IPS DF 19.7 (cell line): ENCODE results near the gene SYMPK.
"Not testable (repeated sequence)": the region's sequence is repeated elsewhere in the genome, so short reads cannot be mapped to it uniquely, and the experiment has no call there.

ENCODE experiments used
- DNase-seq: peaks from one replicate; pipeline ENCODE4 v3.0.0-alpha.2; 2013; ENCODE audit warnings: low read depth, low spot score

SYMPK gene

DNA sequence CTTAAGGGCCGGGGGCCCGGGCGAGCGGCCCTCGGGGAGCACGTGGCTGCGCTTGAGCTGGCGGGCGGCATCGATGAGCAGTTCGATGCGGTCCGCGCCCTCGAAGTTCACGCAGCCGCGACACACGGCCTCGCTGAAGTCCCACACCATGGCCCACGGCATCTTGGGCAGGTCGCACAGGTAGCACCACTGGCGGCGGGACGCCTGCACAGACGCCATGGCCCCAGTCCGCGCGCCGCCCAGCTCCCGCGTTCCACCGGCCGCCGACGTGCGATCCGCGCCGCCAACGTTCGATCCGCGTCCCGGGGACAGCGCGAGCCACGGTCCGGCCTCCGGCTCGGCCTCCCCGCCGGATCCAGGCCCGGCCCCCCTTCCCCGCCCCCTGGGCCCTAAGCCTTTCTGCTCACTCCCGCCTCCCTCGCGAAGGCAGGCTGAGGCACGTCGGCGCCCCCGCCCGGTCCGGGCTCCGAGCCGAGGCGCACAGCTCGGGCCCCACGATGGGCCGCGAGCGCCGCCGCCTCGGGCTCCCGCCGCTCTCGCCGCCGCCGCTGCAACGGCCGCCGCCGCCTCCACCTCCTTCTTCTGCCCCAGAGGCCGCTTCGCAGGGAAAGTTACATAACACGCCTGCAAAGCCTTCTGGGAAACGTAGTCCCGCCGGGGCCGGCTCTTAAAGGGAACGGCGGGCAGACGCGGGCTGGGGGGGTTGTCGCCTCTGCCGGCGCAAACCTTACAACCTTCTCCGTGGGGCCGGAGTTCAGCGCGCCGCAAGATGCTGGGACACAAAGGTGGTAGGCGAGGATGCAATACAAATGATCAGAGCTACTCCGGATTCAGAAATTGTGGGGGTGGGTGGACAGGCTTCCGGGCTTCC, 22.8 kb upstream of the SYMPK start, which contains the start of gene IRF2BP1:
TSS of gene IRF2BP1 (minus strand) at position 586 of the 871 bp plus-strand sequence. CDS start at position 219, 367 bp downstream.
- no peak for DNase-seq

DNA sequence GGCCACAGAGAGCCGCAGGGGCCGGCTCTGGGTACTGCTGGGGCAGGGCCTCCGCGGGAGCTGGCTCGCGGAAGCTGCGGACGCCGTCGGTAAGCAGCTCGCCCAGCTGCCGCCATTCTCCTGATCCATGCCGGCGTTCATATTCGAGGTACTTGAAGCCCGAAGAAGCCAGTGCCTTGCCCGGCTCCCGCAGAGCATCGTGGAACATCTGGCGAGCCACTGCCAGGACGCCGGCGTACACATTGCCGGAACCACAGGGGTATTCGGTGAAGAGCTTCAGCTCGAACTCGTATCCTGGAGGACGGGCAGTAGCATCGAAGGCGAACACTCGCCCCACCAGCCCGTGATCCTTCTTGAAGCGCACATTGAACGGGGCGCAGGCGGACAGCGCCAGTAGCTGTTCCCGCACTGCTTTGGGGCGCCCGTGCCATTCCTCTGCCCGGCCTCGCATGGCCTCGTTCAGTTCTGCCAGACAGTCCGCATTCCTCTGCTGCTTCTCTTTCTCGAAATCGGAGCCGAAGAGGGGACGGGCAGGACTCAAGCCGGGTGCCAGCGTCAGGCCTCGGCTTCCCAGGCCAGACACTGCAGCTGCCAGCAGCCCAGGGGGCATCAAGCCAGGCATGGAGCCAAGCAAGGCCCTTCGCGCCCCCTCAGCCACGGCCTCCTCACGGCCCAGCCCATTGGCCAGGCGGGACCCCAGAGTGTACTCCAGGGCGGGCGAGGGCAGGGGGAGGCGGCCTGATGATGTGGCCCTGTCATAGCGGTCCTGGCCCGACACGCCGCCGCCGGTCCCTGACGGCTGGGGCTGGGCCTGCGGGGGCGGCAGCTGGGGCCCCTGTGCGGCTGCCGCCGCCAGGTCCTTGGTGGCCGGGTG, 22.0 kb upstream of the SYMPK start:
- DNase-seq = no peak

DNA sequence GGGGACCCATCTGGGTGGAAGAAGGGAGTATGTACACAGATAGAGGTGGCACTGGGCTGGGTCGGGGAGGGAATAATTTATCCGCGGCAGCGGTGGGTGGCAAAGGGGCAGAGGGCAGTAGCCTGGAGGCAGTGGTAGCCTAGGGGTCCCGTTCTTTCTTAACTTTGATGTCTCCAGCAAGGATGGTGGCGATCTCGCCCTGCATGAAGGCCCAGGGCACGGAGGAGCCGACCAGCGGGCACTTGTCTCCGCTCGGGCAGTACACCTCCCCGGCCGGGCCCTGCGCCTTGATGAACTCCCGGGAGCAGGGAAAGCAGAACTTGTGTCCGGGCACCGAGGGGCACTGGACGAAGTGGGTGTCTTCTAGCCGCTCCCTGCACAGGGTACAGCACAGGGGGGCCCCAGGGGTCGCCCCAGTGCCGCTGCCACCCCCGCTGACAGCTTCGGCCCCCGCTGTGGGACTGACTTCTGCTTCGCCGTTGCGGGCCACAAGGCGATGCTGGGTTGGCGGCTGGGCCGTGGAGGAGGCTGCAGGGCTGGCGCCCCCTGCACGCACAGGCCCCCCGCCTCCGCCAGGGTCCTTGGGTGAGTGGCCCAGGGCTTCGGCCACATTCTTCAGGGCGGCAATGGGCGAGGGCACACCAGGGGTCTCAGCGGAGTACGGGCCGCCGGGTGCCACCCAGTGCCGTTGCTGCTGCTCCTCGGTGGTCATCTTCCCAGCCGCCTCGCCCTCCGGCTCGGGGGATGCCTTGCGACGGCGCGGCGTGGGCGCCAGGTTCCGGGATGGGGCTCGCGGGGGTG, 21.1 kb upstream of the SYMPK start:
- DNase-seq = no peak

DNA sequence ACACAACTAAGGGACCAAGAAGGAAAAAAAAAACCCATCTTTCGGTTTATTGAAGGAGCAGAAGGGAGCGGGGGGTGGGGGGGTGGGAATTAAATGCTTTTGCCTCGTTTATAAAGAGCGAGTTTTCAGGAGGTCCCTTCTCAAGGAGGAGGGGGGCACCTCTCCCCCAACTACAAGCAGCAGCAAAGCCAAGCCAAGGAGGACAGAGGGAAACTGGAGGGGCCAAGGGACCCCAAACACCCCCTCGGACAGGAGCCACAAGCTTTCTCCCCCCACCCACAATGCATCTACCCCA, 20.6 kb upstream of the SYMPK start:
- no peak for DNase-seq

DNA sequence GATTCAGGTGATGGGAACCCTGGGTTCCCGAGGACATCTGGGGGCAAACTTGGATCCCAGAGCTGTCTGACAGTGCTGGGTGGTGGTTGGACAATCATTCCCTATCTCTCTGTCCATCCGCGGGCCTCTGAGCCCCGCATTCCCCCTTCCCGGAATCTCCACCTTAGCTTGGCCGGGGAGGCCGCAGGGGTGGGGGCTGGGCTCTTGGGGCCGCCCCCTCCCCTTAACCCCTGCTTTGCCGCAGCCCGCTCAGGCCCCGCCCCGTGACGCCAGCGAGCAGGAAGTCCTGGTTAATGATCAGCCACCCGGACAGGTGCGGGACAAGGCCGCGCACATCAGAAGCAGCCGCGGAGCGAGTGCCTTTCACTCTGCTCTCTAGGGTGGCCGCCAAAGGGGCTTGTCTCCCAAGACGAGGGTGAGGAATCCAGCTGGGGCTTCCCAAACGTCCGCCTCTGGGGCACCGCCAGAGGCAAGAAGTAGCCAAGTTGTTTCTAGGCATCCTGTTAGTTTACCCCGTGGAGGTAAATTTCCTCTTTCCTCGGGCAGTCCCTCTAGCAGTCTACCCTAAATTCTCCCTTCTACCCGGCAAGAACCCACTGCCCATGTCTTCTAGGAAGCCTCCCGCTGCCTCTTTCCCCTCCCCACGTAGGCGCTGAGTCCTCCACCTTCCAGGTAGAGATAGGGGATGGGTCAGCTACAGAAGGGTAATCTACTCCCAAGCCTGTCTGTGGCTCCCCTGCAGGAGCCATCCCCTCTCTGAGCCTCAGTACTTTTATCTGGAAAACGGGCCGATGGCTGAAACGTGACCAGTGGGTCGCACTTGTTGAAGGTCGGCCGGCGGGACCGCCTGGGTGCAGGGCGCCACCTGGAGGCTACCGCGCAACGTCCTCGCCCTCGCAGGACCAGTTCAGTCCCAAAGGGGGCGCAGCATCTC, 20.0 kb upstream of the SYMPK start:
- no peak for DNase-seq

DNA sequence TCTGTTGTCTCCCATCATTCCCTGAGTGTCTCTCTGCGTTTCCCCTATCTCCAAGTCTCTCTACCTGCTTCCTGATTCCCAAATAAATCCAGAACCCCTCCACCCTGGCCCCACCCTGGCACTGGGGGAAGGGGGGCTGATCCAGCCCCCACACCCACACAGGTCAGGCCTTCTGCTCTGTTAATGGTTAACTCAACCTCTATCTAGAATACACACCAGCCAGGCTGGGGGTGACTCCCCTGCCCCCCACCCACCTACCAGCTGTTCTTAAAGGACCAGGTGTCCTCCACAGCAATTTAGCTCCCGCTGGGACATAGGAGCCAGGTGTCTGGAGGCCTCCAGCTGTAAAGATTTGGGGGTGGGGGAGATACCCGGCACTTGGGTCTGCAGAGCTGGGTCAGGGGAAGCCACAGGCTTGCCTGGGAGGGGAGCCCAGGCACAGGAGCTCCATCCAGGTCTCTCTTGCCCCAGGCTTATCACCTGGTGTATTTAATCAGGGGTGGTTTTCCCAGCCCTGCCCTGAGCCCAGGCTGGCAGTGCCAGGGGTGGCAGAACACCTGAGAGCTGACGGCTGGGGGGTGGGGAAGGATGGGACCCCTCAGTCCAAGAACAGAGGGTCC, 19.1 kb upstream of the SYMPK start:
- DNase-seq = no peak

DNA sequence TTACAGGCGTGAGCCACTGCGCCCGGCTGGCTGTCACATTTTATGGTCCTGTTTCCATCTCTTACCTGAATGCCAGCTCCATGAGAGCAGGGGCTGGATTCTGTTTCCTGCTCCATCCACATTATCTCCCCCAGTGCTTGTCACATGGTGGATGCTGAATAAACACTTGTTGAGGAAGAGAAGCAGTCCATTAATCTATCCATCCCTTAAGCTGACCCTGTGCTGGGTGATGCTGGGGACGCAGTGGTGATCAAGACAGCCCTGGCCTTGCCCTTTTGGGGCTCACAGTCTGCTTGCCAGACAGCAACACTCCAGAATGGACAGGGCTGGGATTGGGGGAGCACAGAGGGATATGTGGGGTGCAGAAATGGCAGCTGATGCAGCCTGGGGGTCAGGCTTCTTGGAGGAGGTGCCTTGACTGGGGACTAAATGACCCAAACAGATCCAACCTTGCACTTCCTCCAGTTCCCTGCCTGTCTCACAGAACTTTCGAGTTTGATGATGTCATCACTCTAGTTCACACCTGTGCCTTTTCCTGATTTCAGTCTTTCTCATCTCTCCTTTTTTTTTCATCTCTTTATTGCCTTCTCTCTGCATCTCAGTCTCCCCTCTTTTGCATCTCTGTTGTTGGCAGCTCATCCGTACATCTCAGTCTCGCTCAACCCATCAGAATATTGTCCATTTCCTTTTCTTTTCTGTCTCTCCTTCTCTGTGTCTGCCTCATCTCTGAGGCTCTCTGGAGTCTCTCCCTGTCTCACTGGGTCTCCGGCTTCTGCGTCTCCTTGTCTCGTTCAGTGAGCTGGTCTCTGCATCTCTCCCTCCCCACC, 18.3 kb upstream of the SYMPK start:
- no peak for DNase-seq

DNA sequence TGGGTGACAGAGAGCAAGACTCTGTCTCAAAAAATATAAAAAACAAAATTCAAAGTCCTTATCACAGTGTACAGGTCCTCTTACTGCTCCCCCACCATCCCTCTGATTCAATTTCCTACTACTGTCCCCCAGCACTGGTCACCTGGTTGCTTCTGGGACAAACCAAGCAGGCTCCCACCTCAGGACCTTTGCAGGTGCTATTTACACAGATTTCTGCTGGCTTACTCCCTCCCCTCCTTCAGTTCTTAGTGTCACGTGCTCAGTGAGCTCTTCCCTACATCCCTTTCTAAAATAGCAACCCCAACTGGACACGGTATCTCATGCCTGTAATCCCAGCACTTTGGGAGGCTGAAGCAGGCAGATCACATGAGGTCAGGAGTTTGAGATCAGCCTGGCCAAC, 17.0 kb upstream of the SYMPK start:
- DNase-seq = no peak

DNA sequence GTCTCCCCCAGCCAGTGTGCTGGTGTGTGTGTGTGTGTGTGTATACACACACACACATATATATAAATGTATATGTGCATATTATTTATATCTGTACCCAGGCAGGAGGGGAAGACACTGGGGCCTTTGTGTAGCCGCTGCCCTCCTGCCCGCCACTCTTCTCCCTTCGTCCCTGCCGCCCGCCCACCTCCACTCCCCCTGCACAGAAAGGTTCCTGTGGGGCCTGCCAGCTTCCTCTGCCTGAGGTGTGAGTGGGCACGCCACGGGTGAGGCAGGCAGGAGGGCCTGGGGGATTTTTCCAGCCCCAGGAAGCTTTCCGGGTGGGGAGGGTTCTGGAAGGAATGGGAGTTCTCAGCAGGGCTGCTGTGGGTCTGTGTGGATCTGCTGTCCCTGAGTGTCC, 16.1 kb upstream of the SYMPK start:
- DNase-seq = no peak

DNA sequence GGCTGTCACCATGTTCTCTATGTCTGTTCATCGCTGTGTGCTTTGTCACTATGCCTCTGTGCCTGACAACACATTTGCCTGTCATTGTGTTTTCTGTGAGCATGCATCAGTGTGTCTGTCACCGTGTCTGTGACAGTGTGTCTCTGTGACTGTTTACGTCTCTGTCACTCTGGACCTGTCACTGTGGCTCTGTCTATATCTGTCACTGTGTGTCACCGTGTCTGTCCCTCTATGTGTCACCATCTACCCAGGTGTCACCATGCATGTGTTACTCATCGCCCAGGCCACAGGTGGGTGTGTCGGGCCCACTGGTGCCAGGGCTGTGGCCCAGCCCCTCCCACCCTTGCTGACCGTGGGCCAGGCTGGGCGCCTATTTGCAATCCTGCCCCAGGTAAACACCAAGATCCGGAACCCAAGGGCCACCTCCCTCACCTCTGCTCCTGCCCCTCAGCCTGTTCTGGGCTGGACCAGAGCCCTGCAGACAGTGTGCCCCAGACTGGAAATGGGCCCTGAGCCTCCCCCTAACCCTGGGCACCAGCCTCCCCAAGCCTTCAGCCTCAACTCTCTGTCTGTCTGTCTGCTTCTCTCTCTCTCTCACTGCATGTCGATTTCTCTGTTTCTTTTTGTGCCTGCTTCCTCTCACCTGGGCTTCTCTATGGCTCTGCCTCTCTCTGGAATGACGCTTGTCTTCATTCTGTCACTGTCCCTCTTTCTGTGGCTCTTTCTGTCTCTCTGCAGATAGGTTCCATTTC, 15.3 kb upstream of the SYMPK start:
- DNase-seq = no peak

DNA sequence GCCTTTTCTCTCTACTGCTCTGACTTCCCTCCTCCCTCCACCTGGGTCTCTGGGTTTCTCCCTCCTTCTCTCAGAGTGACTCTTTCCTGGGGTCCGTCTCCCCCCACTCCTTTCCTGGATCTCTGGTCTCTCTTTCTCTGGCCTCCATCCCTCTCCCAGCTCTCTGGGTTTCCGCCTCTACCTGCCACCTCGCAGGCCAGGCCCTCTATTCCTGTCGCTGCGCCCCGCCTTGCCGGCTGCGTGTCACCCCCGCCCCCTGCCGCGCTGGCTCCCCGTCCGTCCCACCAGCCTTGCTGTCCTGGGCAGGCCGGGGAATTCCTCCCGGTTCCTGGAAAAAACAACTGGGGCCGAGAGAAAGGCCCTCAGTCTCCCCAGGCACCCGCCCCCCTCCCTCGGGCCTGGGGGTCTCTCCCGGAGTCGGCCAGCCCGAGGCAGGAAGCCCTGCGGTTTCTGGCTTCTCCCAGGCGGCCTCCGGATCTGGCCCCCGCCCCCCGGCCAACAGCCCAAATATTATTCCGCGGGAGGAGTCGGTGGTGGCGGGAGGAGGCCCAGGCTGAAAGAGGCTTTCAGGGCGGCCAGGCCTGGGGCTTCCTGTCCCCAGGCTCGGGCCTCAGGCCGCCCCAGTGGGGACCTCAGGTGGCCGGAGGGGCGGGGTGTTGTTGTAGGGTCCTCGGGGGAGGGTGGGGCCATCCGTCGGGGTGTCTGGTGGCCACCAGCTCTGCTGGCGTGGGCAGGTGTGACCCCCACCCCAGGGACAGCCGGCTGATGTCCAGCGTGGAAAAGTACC, 13.7 kb upstream of the SYMPK start:
- no peak for DNase-seq

DNA sequence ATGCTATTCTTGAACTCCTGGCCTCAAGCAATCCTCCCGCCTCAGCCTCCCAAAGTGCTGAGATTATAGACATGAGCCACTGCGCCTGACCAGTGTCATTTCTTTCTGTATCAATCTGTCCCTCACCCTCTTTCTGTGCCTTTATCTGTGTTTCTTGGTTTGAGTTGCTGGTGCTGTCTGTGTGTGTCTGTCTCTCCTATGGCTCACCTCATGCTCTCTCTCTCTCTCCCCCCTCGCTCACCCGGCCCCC, 13.1 kb upstream of the SYMPK start:
- no peak for DNase-seq

DNA sequence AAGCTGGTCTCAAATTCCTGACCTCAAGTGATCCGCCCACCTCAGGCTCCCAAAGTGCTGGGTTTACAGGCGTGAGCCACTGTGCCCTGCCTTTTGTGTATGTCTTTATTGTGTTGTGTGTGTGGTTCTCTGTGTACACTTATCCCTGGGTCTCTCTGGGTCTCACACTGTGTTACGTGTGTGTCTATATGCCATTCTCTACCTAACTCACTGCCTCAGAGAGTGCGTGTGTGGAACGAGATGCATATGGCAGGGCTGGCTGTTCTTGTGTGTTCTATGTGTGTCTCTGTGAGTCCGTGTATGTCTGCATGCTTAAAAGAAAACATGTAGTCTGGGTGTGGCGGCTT, 11.6 kb upstream of the SYMPK start:
- DNase-seq = no peak

DNA sequence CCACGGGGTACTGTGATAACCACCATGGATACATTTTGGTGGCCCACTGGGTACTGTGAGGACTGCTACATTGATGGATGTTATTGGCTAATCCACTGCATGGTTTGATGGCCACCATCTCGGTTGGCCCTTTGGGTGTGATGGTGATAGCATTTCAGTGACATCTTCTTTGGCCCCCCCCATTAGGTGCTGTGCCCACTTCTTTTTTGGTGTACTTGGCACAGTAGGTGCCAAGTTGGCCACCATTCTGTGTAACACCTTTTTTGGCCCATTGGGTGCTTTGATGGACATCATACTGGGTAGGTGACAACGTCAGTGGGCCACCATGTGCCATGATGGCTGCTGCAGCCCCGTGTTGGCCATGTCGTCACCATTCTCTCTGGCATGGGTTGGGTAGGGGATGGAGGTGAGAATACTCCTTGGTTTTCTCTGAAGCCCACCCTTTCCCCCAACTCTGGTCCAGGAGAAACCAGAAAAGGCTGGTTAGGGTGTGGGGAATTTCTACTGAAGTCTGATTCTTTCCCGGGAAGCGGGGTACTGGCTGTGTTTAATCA, 10.3 kb upstream of the SYMPK start:
- DNase-seq = no peak

DNA sequence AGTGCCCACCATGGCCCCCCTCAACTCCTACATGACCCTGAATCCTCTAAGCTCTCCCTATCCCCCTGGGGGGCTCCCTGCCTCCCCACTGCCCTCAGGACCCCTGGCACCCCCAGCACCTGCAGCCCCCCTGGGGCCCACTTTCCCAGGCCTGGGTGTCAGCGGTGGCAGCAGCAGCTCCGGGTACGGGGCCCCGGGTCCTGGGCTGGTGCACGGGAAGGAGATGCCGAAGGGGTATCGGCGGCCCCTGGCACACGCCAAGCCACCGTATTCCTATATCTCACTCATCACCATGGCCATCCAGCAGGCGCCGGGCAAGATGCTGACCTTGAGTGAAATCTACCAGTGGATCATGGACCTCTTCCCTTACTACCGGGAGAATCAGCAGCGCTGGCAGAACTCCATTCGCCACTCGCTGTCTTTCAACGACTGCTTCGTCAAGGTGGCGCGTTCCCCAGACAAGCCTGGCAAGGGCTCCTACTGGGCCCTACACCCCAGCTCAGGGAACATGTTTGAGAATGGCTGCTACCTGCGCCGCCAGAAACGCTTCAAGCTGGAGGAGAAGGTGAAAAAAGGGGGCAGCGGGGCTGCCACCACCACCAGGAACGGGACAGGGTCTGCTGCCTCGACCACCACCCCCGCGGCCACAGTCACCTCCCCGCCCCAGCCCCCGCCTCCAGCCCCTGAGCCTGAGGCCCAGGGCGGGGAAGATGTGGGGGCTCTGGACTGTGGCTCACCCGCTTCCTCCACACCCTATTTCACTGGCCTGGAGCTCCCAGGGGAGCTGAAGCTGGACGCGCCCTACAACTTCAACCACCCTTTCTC, 9.4 kb upstream of the SYMPK start:
- DNase-seq = no peak

DNA sequence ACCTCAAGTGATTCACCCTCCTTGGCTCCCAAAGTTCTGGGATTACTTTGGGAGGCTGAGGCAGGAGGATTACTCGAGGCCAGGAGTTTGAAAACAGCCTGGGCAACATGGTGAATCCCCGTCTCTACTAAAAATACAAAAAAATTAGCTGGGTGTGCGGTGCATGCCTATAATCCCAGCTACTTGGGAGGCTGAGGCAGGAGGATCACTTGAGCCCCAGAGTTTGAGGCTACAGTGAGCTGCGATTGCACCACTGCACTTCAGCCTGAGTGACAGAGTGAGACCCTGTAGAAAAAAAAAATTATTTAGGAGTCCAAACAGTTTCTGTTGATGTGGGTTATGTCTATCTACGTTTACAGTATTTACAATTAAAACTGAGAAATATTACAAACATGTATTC, 7.9 kb upstream of the SYMPK start:
- DNase-seq = no peak

DNA sequence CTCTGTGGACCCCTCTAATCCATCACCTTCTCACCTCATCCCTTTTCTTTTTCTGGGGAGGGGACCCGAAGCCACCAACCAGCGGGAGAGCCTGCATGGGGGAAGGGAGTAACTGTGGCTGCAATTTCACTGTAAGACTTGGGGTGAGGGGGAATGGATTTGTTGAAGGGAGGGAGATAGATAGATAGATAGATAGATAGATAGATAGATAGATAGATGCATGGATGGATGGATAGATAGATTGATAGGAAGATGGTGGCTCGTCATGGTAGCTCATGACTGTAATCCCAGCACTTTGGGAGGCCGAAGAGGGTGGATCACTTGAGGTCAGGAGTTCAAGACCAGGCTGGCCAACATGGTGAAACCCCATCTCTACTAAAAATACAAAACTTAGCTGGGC, 4.3 kb upstream of the SYMPK start:
- DNase-seq = not testable (repeated sequence)
